ENCODE results near the gene SH2B3. TPM values are rescaled to one million over a fixed set of nuclear protein-coding genes. Genes with fewer than 3 reads are reported as not detected.
"Not testable (repeated sequence)": the region's sequence is repeated elsewhere in the genome, so short reads cannot be mapped to it uniquely, and the experiment has no call there.

Gene SH2B3
- total RNA-seq, 1 donor from 2014 or later = 39.8 TPM

GRCh38 chr12:111386885-111387284, 18.8 kb upstream of the SH2B3 start:
- intact Hi-C loops (cut with micrococcal nuclease) = no loop called here

GRCh38 chr12:111387747-111388323, 17.9 kb upstream of the SH2B3 start:
- intact Hi-C loops (cut with micrococcal nuclease) = no loop called here

- intact Hi-C loops (cut with micrococcal nuclease) = no loop called here
Measured at GRCh38 chr12:111389635-111390034, 16.1 kb upstream of the SH2B3 start.

- intact Hi-C loops (cut with micrococcal nuclease) = no loop called here
Measured at GRCh38 chr12:111390910-111391309, 14.8 kb upstream of the SH2B3 start.

GRCh38 chr12:111393700-111394300, 11.9 kb upstream of the SH2B3 start:
- intact Hi-C loops (cut with micrococcal nuclease) = no loop called here

- intact Hi-C loops (cut with micrococcal nuclease) = no loop called here
Measured at GRCh38 chr12:111394480-111394879, 11.2 kb upstream of the SH2B3 start.

- intact Hi-C loops (cut with micrococcal nuclease) = no loop called here
Measured at GRCh38 chr12:111395336-111396187, 10.2 kb upstream of the SH2B3 start.

- intact Hi-C loops (cut with micrococcal nuclease) = not testable (repeated sequence)
Measured at GRCh38 chr12:111396271-111396670, 9.5 kb upstream of the SH2B3 start.

- intact Hi-C loops (cut with micrococcal nuclease) = loop anchor here (1.0 kb wide), 5 partner anchors 8 to 416 kb away; partner anchors contain the start of gene SH2B3
Measured at GRCh38 chr12:111396726-111397445, 8.8 kb upstream of the SH2B3 start.

- intact Hi-C loops (cut with micrococcal nuclease) = no loop called here
Measured at GRCh38 chr12:111398530-111398929, 7.2 kb upstream of the SH2B3 start.

- intact Hi-C loops (cut with micrococcal nuclease) = not testable (repeated sequence)
Measured at GRCh38 chr12:111399741-111400404, 5.8 kb upstream of the SH2B3 start.

- intact Hi-C loops (cut with micrococcal nuclease) = no loop called here
Measured at GRCh38 chr12:111401167-111401605, 4.5 kb upstream of the SH2B3 start.

GRCh38 chr12:111402490-111402824, 3.3 kb upstream of the SH2B3 start:
- intact Hi-C loops (cut with micrococcal nuclease) = loop anchor here (1.0 kb wide), 1 partner anchor 127 kb away; no protein-coding TSS in a partner anchor

- intact Hi-C loops (cut with micrococcal nuclease) = loop anchor here (1.0 to 2.0 kb wide), 10 partner anchors 7 to 662 kb away; partner anchors contain the start of genes ACAD10, MAPKAPK5, PHETA1 and PPP1CC
Measured at GRCh38 chr12:111404362-111405148, 1.2 kb upstream of the SH2B3 start.

GRCh38 chr12:111405149-111405858, 419 bp upstream of the SH2B3 start:
- intact Hi-C loops (cut with micrococcal nuclease) = loop anchor here (1.0 to 2.0 kb wide), 10 partner anchors 8 to 663 kb away; partner anchors contain the start of genes ACAD10, MAPKAPK5, PHETA1 and PPP1CC

- intact Hi-C loops (cut with micrococcal nuclease) = no loop called here
Measured at GRCh38 chr12:111406474-111407376, 1.0 kb downstream of the SH2B3 start.

GRCh38 chr12:111407377-111408115, 1.8 kb downstream of the SH2B3 start:
- intact Hi-C loops (cut with micrococcal nuclease) = no loop called here

- intact Hi-C loops (cut with micrococcal nuclease) = no loop called here
Measured at GRCh38 chr12:111408116-111408440, 2.4 kb downstream of the SH2B3 start.

Data from T-helper 1 cell treated with Interleukin-12 subunit alpha and Interleukin-12 subunit beta and Interleukin-4 antibody, amounts not matched to agents 30 ng/mL and 1 ng/mL, for 36 hours (primary cell).